Endothelial cell of umbilical vein (primary cell): ENCODE results near the gene PLCG2. TPM values are rescaled to one million over a fixed set of nuclear protein-coding genes. Genes with fewer than 3 reads are reported as not detected.

ENCODE experiments used
- BruUV-seq: library from RNA; stranded (reverse); fragments of 400-500 nt; replicated peaks from 2 replicates; lab custom pipeline; 2021; lab: Mats Ljungman, UMichigan
- CTCF ChIA-PET: fragments of 300-600, 350-600 bp; sonication (Branson Sonifier 250); formaldehyde crosslinking; loops from one replicate; lab custom pipeline; 2021; ENCODE audit warnings: antibody characterized with exemption, inconsistent platforms; lab: Charles Lee
- POLR2A ChIA-PET: fragments of 300-600, 350-600 bp; sonication (Branson Sonifier 250); formaldehyde crosslinking; loops from one replicate; lab custom pipeline; 2021; ENCODE audit warnings: antibody characterized with exemption, inconsistent platforms; lab: Charles Lee
- DNase-seq: peaks from one replicate; pipeline ENCODE4 v3.0.0-alpha.2; 2011; ENCODE audit warnings: low read depth, low spot score
- FAIRE-seq: peaks from 2 replicates; lab custom pipeline; 2011; peaks lifted over from hg19 to GRCh38; lab: Jason Lieb, UNC
- H2AFZ ChIP-seq: 2 replicates; pipeline ENCODE4 v1.6.0; 2012; ENCODE audit warnings: low read depth, low read length, control low read depth, inconsistent platforms
- H3K27ac ChIP-seq: 2 replicates; pipeline ENCODE4 v1.5.1; 2011; ENCODE audit warnings: low read depth, mild to moderate bottlenecking, control low read depth, low read length, moderate library complexity; ENCODE audit not compliant: insufficient read depth
- H3K27me3 ChIP-seq, 2 experiments: 2 replicates each; pipeline versions ENCODE4 v1.6.0 to v1.6.1; 2011; ENCODE audit warnings: low read length in 2 of 2, mixed read lengths in 1 of 2; ENCODE audit not compliant: control insufficient read depth in 2 of 2, insufficient read depth in 2 of 2
- H3K36me3 ChIP-seq, 2 experiments: 2 replicates in 1 of 2; 3 replicates in 1 of 2; pipeline ENCODE4 v1.5.1; 2011; ENCODE audit warnings: low read length in 2 of 2, mild to moderate bottlenecking in 1 of 2, moderate library complexity in 1 of 2; ENCODE audit not compliant: control insufficient read depth in 2 of 2, insufficient read depth in 2 of 2; ENCODE audit errors: extremely low read depth in 1 of 2
- H3K4me1 ChIP-seq: 3 replicates; pipeline ENCODE4 v1.5.1; 2011; ENCODE audit warnings: mild to moderate bottlenecking, low read length; ENCODE audit not compliant: control insufficient read depth, insufficient read depth; ENCODE audit errors: extremely low read depth
- H3K4me2 ChIP-seq: 2 replicates; pipeline ENCODE4 v1.6.1; 2011; ENCODE audit warnings: low read length, control low read depth, mixed read lengths; ENCODE audit not compliant: insufficient read depth
- H3K4me3 ChIP-seq, 3 experiments: fragments of 200-600 bp in 1 of 3; sonication (generic), shearing (Covaris generic) in 1 of 3; replicated peaks in 1 of 3; 2 replicates each; pipeline ENCODE4 v1.5.1; 2011 to 2016; ENCODE audit warnings: control low read depth in 3 of 3, low read length in 3 of 3, mild to moderate bottlenecking in 2 of 3, inconsistent platforms in 1 of 3, low read depth in 1 of 3, moderate library complexity in 1 of 3; ENCODE audit not compliant: insufficient read depth in 1 of 3
- H3K79me2 ChIP-seq: 2 replicates; pipeline ENCODE4 v1.6.0; 2012; ENCODE audit warnings: low read length, inconsistent platforms; ENCODE audit not compliant: control insufficient read depth, insufficient read depth
- H3K9ac ChIP-seq: replicated peaks from 2 replicates; pipeline ENCODE3; 2011; ENCODE audit warnings: low read length, control low read depth; ENCODE audit not compliant: insufficient read depth; ENCODE audit errors: extremely low read depth
- H3K9me1 ChIP-seq: replicated peaks from 3 replicates; pipeline ENCODE4 v1.6.0; 2011; ENCODE audit warnings: mild to moderate bottlenecking, low read length; ENCODE audit not compliant: control insufficient read depth, insufficient read depth; ENCODE audit errors: extremely low read depth
- H3K9me3 ChIP-seq: replicated peaks from 2 replicates; pipeline ENCODE4 v1.5.1; 2012; ENCODE audit warnings: low read length, inconsistent platforms; ENCODE audit not compliant: control insufficient read depth, insufficient read depth
- H4K20me1 ChIP-seq: replicated peaks from 2 replicates; pipeline ENCODE3; 2011; ENCODE audit warnings: mild to moderate bottlenecking, low read length; ENCODE audit not compliant: control insufficient read depth, insufficient read depth; ENCODE audit errors: extremely low read depth
- CTCF ChIP-seq, 2 donors: IDR thresholded peaks; 1 replicate in 1 of 2; 2 replicates in 1 of 2; pipeline ENCODE4 v1.5.1; 2011; ENCODE audit warnings: low read length in 2 of 2, mild to moderate bottlenecking in 2 of 2, moderate library complexity in 2 of 2, control low read depth in 1 of 2, inconsistent platforms in 1 of 2, low read depth in 1 of 2; ENCODE audit not compliant: insufficient read depth in 1 of 2; ENCODE audit errors: extremely low read depth in 1 of 2
- EZH2 ChIP-seq: IDR thresholded peaks from 2 replicates; pipeline ENCODE4 v1.6.1; 2012; ENCODE audit warnings: borderline replicate concordance, low read depth, mild to moderate bottlenecking, moderate library complexity, low read length, inconsistent platforms; ENCODE audit not compliant: severe bottlenecking
- FOS ChIP-seq: IDR thresholded peaks from 2 replicates; pipeline ENCODE4 v1.6.1; 2011; ENCODE audit warnings: mild to moderate bottlenecking, low read length, moderate library complexity, borderline replicate concordance; ENCODE audit not compliant: insufficient read depth
- GATA2 ChIP-seq: IDR thresholded peaks from 2 replicates; pipeline ENCODE4 v1.7.0; 2011; ENCODE audit warnings: low read depth, mild to moderate bottlenecking, moderate library complexity, mixed read lengths, low read length; ENCODE audit not compliant: insufficient read length, insufficient read depth
- MAX ChIP-seq: IDR thresholded peaks from 2 replicates; pipeline ENCODE4 v1.6.1; 2011; ENCODE audit not compliant: insufficient read depth, insufficient read length
- MYC ChIP-seq: IDR thresholded peaks from one replicate; pipeline ENCODE4 v1.6.1; 2011; ENCODE audit warnings: mild to moderate bottlenecking, low read depth, low read length
- POLR2A ChIP-seq: IDR thresholded peaks from 2 replicates; pipeline ENCODE4 v1.6.1; 2012; ENCODE audit warnings: low read depth, mild to moderate bottlenecking, control low read depth, low read length
- POLR2AphosphoS5 ChIP-seq: IDR thresholded peaks from 2 replicates; pipeline ENCODE4 v1.6.1; 2012; ENCODE audit warnings: low read depth, mild to moderate bottlenecking, control low read depth, low read length, moderate library complexity; ENCODE audit not compliant: insufficient read depth
- dilution Hi-C: fragments of 300-500 bp; cut with MboI; formaldehyde crosslinking; loops from one replicate; pipeline ENCODE4 v1.15.0; 2019; ENCODE audit warnings: low sequenced_read_pairs; ENCODE audit not compliant: extremely low pct_ligation_motif_present
- intact Hi-C: fragments of 100-400 bp; cut with micrococcal nuclease; formaldehyde crosslinking; loops from one replicate; pipeline ENCODE4 v1.10.0; 2022
- polyA plus RNA-seq, 4 experiments: library from polyadenylated mRNA; depleted of rRNA in 3 of 4; stranded (reverse) in 3 of 4; unstranded in 1 of 4; fragments of >200 nt; gene quantifications; 2 replicates each; pipeline versions ENCODE4 v1.2.1 to v1.2.3, GENCODE V29; 2011 to 2012; ENCODE audit warnings: missing spikeins in 1 of 4
- total RNA-seq: library from RNA; stranded (reverse); gene quantifications from 2 replicates; pipeline ENCODE4 v1.2.3, GENCODE V29; 2021

PLCG2 gene
- total and polyA plus RNA-seq, 2 donors (not counting 3 experiments of a cell fraction or from before 2014, with no cell fraction given) = 10.8 to 13.6 TPM

- FAIRE-seq (no peak), DNase-seq (no peak)
- H3K4me1 ChIP-seq = no peaks in the 10 kb centered on the region
- TF ChIP-seq MYC = no peak
- TF ChIP-seq POLR2AphosphoS5 = no peak
- TF ChIP-seq FOS = no peak
- no peak for TF ChIP-seq POLR2A
- TF ChIP-seq MAX = no peak
- no peak for TF ChIP-seq CTCF (IDR thresholded peaks at IDR 0.05; ENCODE audit: extremely low read depth in 1 of 2, insufficient read depth in 1 of 2, low read depth in 1 of 2, low read length in 2 of 2)
- TF ChIP-seq EZH2 = no peak
- TF ChIP-seq GATA2 = no peak
- dilution Hi-C loops = no loop called here
- no peaks in the 10 kb centered on the region for H4K20me1 ChIP-seq
- intact Hi-C loops = no loop called here
- ChIA-PET POLR2A (interaction anchor here (0.6 kb wide), 1 partner anchor 280 kb away, joined by 5 read pairs; no protein-coding TSS in a partner anchor), CTCF (no interaction called here)
- no peak overlapping the region for H3K9ac ChIP-seq
- no peak overlapping the region for H3K27ac ChIP-seq
- no peaks in the 10 kb centered on the region for H3K27me3 ChIP-seq
- no peak overlapping the region for H3K4me2 ChIP-seq
- H3K4me3 ChIP-seq = no peak overlapping the region
- H3K36me3 ChIP-seq = no peaks in the 10 kb centered on the region
- no peaks in the 10 kb centered on the region for H3K9me1 ChIP-seq
- H3K79me2 ChIP-seq = no peaks in the 10 kb centered on the region
- no TSS peak for BruUV-seq
- H2AFZ ChIP-seq = no peak overlapping the region
- H3K9me3 ChIP-seq = no peaks in the 10 kb centered on the region
These were observed 7.8 kb downstream of the PLCG2 start for GRCh38 chr16:81786868-81787267.
